ENCODE results near the gene MMD2.
"Not testable (repeated sequence)": the region's sequence is repeated elsewhere in the genome, so short reads cannot be mapped to it uniquely, and the experiment has no call there.

The MMD2 gene

DNA sequence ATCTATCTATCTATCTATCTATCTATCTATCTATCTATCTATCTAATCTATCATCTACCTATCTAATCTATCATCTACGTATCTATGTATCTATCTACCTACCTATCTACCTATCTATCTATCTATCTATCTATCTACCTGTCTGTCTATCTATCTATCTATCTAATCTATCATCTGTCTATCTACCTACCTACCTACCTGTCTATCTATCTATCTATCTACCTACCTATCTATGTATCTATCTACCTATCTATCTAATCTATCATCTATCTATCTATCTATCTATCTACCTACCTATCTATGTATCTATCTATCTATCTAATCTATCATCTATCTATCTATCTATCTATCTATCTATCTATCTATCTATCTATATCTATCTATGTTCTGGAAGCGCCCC, 67.5 kb downstream of the MMD2 start:
- not testable (repeated sequence) for H3K36me3 ChIP-seq (ENCODE audit: control insufficient read depth in 1 of 2, insufficient read depth in 2 of 2, low read length in 2 of 2); H3K4me1 ChIP-seq (ENCODE audit: control insufficient read depth in 1 of 2, insufficient read depth in 2 of 2, low read length in 2 of 2); H3K9me3 ChIP-seq (ENCODE audit: control insufficient read depth in 1 of 2, low read length in 2 of 2); H3K27me3 ChIP-seq (ENCODE audit: low read depth, low read length); H3K4me3 ChIP-seq (ENCODE audit: low read depth in 1 of 2, low read length in 2 of 2); H3K27ac ChIP-seq (ENCODE audit: low read length)

DNA sequence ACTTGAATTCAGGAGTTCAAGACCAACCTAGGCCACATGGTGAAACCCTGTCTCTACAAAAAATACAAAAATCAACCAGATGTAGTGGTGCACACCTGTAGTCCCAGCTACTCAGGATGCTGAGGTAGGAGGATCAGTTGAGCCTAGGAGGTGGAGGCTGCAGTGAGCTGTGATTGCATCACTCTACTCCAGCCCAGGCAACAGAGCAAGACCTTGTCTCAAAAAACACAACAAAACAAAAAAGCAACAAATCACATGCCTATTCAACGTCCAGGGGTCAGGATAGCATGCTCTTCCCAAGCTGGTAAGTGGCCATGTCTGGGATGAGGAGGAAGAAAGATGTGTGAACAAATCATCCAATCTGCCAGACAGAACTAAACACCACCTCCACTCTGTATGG, 69.3 kb downstream of the MMD2 start:
- Histone ChIP-seq H3K36me3 (ENCODE audit: control insufficient read depth in 1 of 2, insufficient read depth in 2 of 2, low read length in 2 of 2) (no peaks in the 10 kb centered on the region), H3K4me3 (ENCODE audit: low read depth in 1 of 2, low read length in 2 of 2) (no peak overlapping the region), H3K9me3 (ENCODE audit: control insufficient read depth in 1 of 2, low read length in 2 of 2) (peaks cover 0 to 6% of the 10 kb centered on the region in 2 donors), H3K27me3 (ENCODE audit: low read depth, low read length) (no peaks in the 10 kb centered on the region), H3K4me1 (ENCODE audit: control insufficient read depth in 1 of 2, insufficient read depth in 2 of 2, low read length in 2 of 2) (no peaks in the 10 kb centered on the region), H3K27ac (ENCODE audit: low read length) (no peak overlapping the region)

DNA sequence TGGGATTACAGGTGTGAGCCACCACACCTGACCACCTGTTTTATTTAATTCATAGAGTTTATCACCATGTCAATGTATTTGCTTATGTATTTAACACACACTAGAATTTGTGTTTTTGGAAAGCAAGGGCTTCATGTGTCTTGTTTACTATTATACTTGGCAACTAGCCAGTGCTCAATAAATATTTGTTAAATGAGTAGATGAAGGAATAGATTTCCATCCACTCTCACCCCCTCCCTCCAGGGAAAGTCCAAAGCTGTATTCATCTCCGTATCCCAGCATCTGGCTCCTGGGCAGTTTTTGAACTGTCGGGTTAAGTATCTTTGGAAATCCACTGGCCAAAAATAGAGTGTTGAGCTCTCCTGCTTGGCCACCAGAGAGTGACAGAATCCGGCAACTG, 70.8 kb downstream of the MMD2 start:
- Histone ChIP-seq H3K4me1 (ENCODE audit: control insufficient read depth in 1 of 2, insufficient read depth in 2 of 2, low read length in 2 of 2) (peaks cover 0 to 2% of the 10 kb centered on the region in 2 donors), H3K27me3 (ENCODE audit: low read depth, low read length) (no peaks in the 10 kb centered on the region), H3K36me3 (ENCODE audit: control insufficient read depth in 1 of 2, insufficient read depth in 2 of 2, low read length in 2 of 2) (no peaks in the 10 kb centered on the region), H3K27ac (ENCODE audit: low read length) (no peak overlapping the region), H3K9me3 (ENCODE audit: control insufficient read depth in 1 of 2, low read length in 2 of 2) (no peaks in the 10 kb centered on the region), H3K4me3 (ENCODE audit: low read depth in 1 of 2, low read length in 2 of 2) (no peak overlapping the region)

DNA sequence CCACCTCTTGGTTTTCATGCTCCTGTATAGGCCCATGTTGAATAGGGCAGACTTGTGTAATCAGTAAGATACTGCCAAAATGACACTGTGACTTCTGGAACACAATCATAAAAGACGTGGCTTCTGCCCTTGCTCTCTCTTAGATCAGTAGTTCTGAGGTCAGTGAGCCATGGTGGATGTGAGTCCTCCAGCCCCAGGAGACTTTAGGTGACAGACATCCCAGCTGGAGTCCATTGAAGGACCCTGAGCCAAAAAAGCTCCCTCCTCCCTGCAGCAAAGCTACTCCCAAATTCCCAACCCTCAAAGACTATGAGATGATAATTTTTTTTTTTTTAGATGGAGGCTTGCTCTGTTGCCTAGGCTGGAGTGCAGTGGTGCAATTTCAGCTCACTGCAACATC, 72.3 kb downstream of the MMD2 start:
- H3K27me3 ChIP-seq (ENCODE audit: low read depth, low read length): peaks cover 6% of the 10 kb centered on the region
- H3K4me3 ChIP-seq (ENCODE audit: low read depth in 1 of 2, low read length in 2 of 2): no peak overlapping the region
- H3K36me3 ChIP-seq (ENCODE audit: control insufficient read depth in 1 of 2, insufficient read depth in 2 of 2, low read length in 2 of 2): no peaks in the 10 kb centered on the region
- no peak overlapping the region for H3K27ac ChIP-seq (ENCODE audit: low read length)
- no peaks in the 10 kb centered on the region for H3K9me3 ChIP-seq (ENCODE audit: control insufficient read depth in 1 of 2, low read length in 2 of 2)
- H3K4me1 ChIP-seq (ENCODE audit: control insufficient read depth in 1 of 2, insufficient read depth in 2 of 2, low read length in 2 of 2): peaks cover 0 to 10% of the 10 kb centered on the region in 2 donors

GRCh38 chr7:4885317-4885807, 73.6 kb downstream of the MMD2 start:
- no peak overlapping the region for H3K4me3 ChIP-seq (ENCODE audit: low read depth in 1 of 2, low read length in 2 of 2)
- peaks cover 0 to 10% of the 10 kb centered on the region in 2 donors for H3K4me1 ChIP-seq (ENCODE audit: control insufficient read depth in 1 of 2, insufficient read depth in 2 of 2, low read length in 2 of 2)
- no peaks in the 10 kb centered on the region for H3K9me3 ChIP-seq (ENCODE audit: control insufficient read depth in 1 of 2, low read length in 2 of 2)
- H3K36me3 ChIP-seq (ENCODE audit: control insufficient read depth in 1 of 2, insufficient read depth in 2 of 2, low read length in 2 of 2): no peaks in the 10 kb centered on the region
- no peak overlapping the region for H3K27ac ChIP-seq (ENCODE audit: low read length)
- peaks cover 6% of the 10 kb centered on the region for H3K27me3 ChIP-seq (ENCODE audit: low read depth, low read length)

- Histone ChIP-seq H3K9me3 (ENCODE audit: control insufficient read depth in 1 of 2, low read length in 2 of 2) (no peaks in the 10 kb centered on the region), H3K27ac (ENCODE audit: low read length) (no peak overlapping the region), H3K36me3 (ENCODE audit: control insufficient read depth in 1 of 2, insufficient read depth in 2 of 2, low read length in 2 of 2) (no peaks in the 10 kb centered on the region), H3K4me3 (ENCODE audit: low read depth in 1 of 2, low read length in 2 of 2) (no peak overlapping the region), H3K4me1 (ENCODE audit: control insufficient read depth in 1 of 2, insufficient read depth in 2 of 2, low read length in 2 of 2) (peaks cover 0 to 15% of the 10 kb centered on the region in 2 donors), H3K27me3 (ENCODE audit: low read depth, low read length) (peaks cover 6% of the 10 kb centered on the region)
These were observed 74.8 kb downstream of the MMD2 start for GRCh38 chr7:4884164-4884563.

- Histone ChIP-seq H3K27me3 (ENCODE audit: low read depth, low read length) (peaks cover 6% of the 10 kb centered on the region), H3K36me3 (ENCODE audit: control insufficient read depth in 1 of 2, insufficient read depth in 2 of 2, low read length in 2 of 2) (no peaks in the 10 kb centered on the region), H3K27ac (ENCODE audit: low read length) (peak within 1 kb of the TSS; percentile 49), H3K4me1 (ENCODE audit: control insufficient read depth in 1 of 2, insufficient read depth in 2 of 2, low read length in 2 of 2) (peaks cover 0 to 15% of the 10 kb centered on the region in 2 donors), H3K4me3 (ENCODE audit: low read depth in 1 of 2, low read length in 2 of 2) (peak within 1 kb of the TSS; percentile 30 to 70), H3K9me3 (ENCODE audit: control insufficient read depth in 1 of 2, low read length in 2 of 2) (no peaks in the 10 kb centered on the region)
These were observed 75.4 kb downstream of the MMD2 start, which contains the start of gene RADIL for GRCh38 chr7:4883372-4884144. TSS of gene RADIL (minus strand) at chr7:4883716. CDS start at chr7:4878139, 5,577 bp downstream.

DNA sequence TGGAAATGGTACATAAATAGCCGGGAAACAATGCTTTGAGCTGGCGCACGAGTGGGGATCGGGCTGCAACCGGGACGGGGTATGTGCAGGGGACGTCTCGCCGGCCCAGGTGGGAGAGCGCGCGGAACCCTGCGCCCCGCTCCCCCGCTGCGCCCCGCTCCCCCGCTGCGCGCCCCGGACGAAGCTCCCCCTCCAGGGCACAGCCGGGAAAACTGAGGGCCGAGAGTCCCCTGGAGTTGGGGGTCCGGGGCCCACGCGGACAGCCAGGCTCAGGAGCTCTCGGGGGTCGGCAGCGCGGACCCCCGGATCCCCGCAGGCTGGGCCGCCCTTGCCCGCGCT, 76.0 kb downstream of the MMD2 start:
- peaks cover 6% of the 10 kb centered on the region for H3K27me3 ChIP-seq (ENCODE audit: low read depth, low read length)
- H3K27ac ChIP-seq (ENCODE audit: low read length): peak overlapping the region; percentile 49
- no peaks in the 10 kb centered on the region for H3K9me3 ChIP-seq (ENCODE audit: control insufficient read depth in 1 of 2, low read length in 2 of 2)
- H3K4me1 ChIP-seq (ENCODE audit: control insufficient read depth in 1 of 2, insufficient read depth in 2 of 2, low read length in 2 of 2): peaks cover 0 to 15% of the 10 kb centered on the region in 2 donors
- peak overlapping the region; percentile 30 to 70 for H3K4me3 ChIP-seq (ENCODE audit: low read depth in 1 of 2, low read length in 2 of 2)
- H3K36me3 ChIP-seq (ENCODE audit: control insufficient read depth in 1 of 2, insufficient read depth in 2 of 2, low read length in 2 of 2): no peaks in the 10 kb centered on the region

- peak overlapping the region; percentile 30 to 70 for H3K4me3 ChIP-seq (ENCODE audit: low read depth in 1 of 2, low read length in 2 of 2)
These were observed 76.6 kb downstream of the MMD2 start for GRCh38 chr7:4882169-4883032.

GRCh38 chr7:4880218-4880617, 78.8 kb downstream of the MMD2 start:
- H3K27me3 ChIP-seq (ENCODE audit: low read depth, low read length): peaks cover 6% of the 10 kb centered on the region
- H3K4me1 ChIP-seq (ENCODE audit: control insufficient read depth in 1 of 2, insufficient read depth in 2 of 2, low read length in 2 of 2): peaks cover 0 to 15% of the 10 kb centered on the region in 2 donors
- peaks cover 0 to 14% of the 10 kb centered on the region in 2 donors for H3K36me3 ChIP-seq (ENCODE audit: control insufficient read depth in 1 of 2, insufficient read depth in 2 of 2, low read length in 2 of 2)
- H3K27ac ChIP-seq (ENCODE audit: low read length): no peak overlapping the region
- H3K9me3 ChIP-seq (ENCODE audit: control insufficient read depth in 1 of 2, low read length in 2 of 2): no peaks in the 10 kb centered on the region
- H3K4me3 ChIP-seq (ENCODE audit: low read depth in 1 of 2, low read length in 2 of 2): no peak overlapping the region

More at GRCh38 chr7:4882169-4883032, 76.6 kb downstream of the MMD2 start:
- no peaks in the 10 kb centered on the region for H3K9me3 ChIP-seq (ENCODE audit: control insufficient read depth in 1 of 2, low read length in 2 of 2)
- H3K36me3 ChIP-seq (ENCODE audit: control insufficient read depth in 1 of 2, insufficient read depth in 2 of 2, low read length in 2 of 2): peaks cover 0 to 5% of the 10 kb centered on the region in 2 donors
- peaks cover 6% of the 10 kb centered on the region for H3K27me3 ChIP-seq (ENCODE audit: low read depth, low read length)
- peak overlapping the region; percentile 63 for H3K27ac ChIP-seq (ENCODE audit: low read length)
- peaks cover 0 to 15% of the 10 kb centered on the region in 2 donors for H3K4me1 ChIP-seq (ENCODE audit: control insufficient read depth in 1 of 2, insufficient read depth in 2 of 2, low read length in 2 of 2)

- Histone ChIP-seq H3K36me3 (ENCODE audit: control insufficient read depth in 1 of 2, insufficient read depth in 2 of 2, low read length in 2 of 2) (peaks cover 0 to 14% of the 10 kb centered on the region in 2 donors), H3K4me3 (ENCODE audit: low read depth in 1 of 2, low read length in 2 of 2) (no peak overlapping the region), H3K9me3 (ENCODE audit: control insufficient read depth in 1 of 2, low read length in 2 of 2) (no peaks in the 10 kb centered on the region), H3K27me3 (ENCODE audit: low read depth, low read length) (peaks cover 6% of the 10 kb centered on the region), H3K4me1 (ENCODE audit: control insufficient read depth in 1 of 2, insufficient read depth in 2 of 2, low read length in 2 of 2) (peaks cover 0 to 15% of the 10 kb centered on the region in 2 donors), H3K27ac (ENCODE audit: low read length) (no peak overlapping the region)
These were observed 79.4 kb downstream of the MMD2 start for GRCh38 chr7:4879396-4880081.

All from muscle layer of duodenum (tissue), 2 donors.